Trophoblast cell (in vitro differentiated cells and primary cell): ENCODE measurements around the gene SH3TC1.

Experiments
- DNase-seq, 2 donors: peaks; one replicate each; pipeline ENCODE4 v3.0.0-alpha.2; 2016
- H2AFZ ChIP-seq: 2 replicates; pipeline ENCODE4 v1.6.1; 2013; ENCODE audit warnings: low read length, moderate library complexity, mild to moderate bottlenecking; ENCODE audit not compliant: insufficient read depth, poor library complexity
- H2AK5ac ChIP-seq: 2 replicates; pipeline ENCODE4 v1.6.1; 2013; ENCODE audit warnings: mild to moderate bottlenecking, low read length
- H2BK120ac ChIP-seq: 2 replicates; pipeline ENCODE4 v1.6.1; 2013; ENCODE audit warnings: low read length, mild to moderate bottlenecking, moderate library complexity; ENCODE audit not compliant: insufficient read depth, poor library complexity
- H2BK12ac ChIP-seq: 2 replicates; pipeline ENCODE4 v1.6.1; 2013; ENCODE audit warnings: mild to moderate bottlenecking, low read length, moderate library complexity
- H2BK5ac ChIP-seq: 2 replicates; pipeline ENCODE4 v1.6.1; 2013; ENCODE audit warnings: low read length, low read depth, moderate library complexity, mild to moderate bottlenecking; ENCODE audit not compliant: poor library complexity
- H3K14ac ChIP-seq: 2 replicates; pipeline ENCODE4 v1.6.1; 2013; ENCODE audit warnings: mild to moderate bottlenecking, low read length
- H3K18ac ChIP-seq: 2 replicates; pipeline ENCODE4 v1.6.1; 2013; ENCODE audit warnings: mild to moderate bottlenecking, low read length
- H3K23ac ChIP-seq: 2 replicates; pipeline ENCODE4 v1.6.1; 2013; ENCODE audit warnings: low read length
- H3K27ac ChIP-seq: 2 replicates; pipeline ENCODE4 v1.5.1; 2013; ENCODE audit warnings: low read depth, mild to moderate bottlenecking, inconsistent platforms, low read length, moderate library complexity
- H3K27me3 ChIP-seq: 2 replicates; pipeline ENCODE4 v1.6.1; 2013; ENCODE audit warnings: inconsistent platforms, mild to moderate bottlenecking, low read length, moderate library complexity; ENCODE audit not compliant: insufficient read depth
- H3K36me3 ChIP-seq, 2 experiments: 1 replicate in 1 of 2; 2 replicates in 1 of 2; pipeline ENCODE4 v1.6.1; 2013; ENCODE audit warnings: low read length in 2 of 2, mild to moderate bottlenecking in 2 of 2, moderate library complexity in 1 of 2; ENCODE audit not compliant: insufficient read depth in 2 of 2, control insufficient read depth in 1 of 2
- H3K4ac ChIP-seq: 2 replicates; pipeline ENCODE4 v1.6.1; 2013; ENCODE audit warnings: low read depth, mild to moderate bottlenecking, low read length, moderate library complexity
- H3K4me1 ChIP-seq, 2 experiments: 1 replicate in 1 of 2; 2 replicates in 1 of 2; pipeline ENCODE4 v1.6.1; 2013; ENCODE audit warnings: low read length in 2 of 2, mild to moderate bottlenecking in 2 of 2, moderate library complexity in 1 of 2; ENCODE audit not compliant: insufficient read depth in 2 of 2, control insufficient read depth in 1 of 2
- H3K4me2 ChIP-seq: 2 replicates; pipeline ENCODE4 v1.6.1; 2013; ENCODE audit warnings: inconsistent platforms, mild to moderate bottlenecking, low read length, moderate library complexity
- H3K4me3 ChIP-seq: 2 replicates; pipeline ENCODE4 v1.5.1; 2013; ENCODE audit warnings: mild to moderate bottlenecking, low read depth, low read length, inconsistent platforms
- H3K79me1 ChIP-seq: one replicate; pipeline ENCODE4 v1.6.1; 2013; ENCODE audit warnings: low read length
- H3K79me2 ChIP-seq: 2 replicates; pipeline ENCODE4 v1.6.1; 2013; ENCODE audit warnings: low read length, mild to moderate bottlenecking; ENCODE audit not compliant: control insufficient read depth, insufficient read depth, poor library complexity
- H3K9ac ChIP-seq: 2 replicates; pipeline ENCODE4 v1.6.1; 2013; ENCODE audit warnings: mild to moderate bottlenecking, low read length
- H3K9me3 ChIP-seq: 2 replicates; pipeline ENCODE4 v1.6.1; 2013; ENCODE audit warnings: low read depth, mild to moderate bottlenecking, control low read depth, inconsistent platforms, low read length; ENCODE audit not compliant: insufficient read depth
- H4K12ac ChIP-seq: 2 replicates; pipeline ENCODE4 v1.6.1; 2013; ENCODE audit warnings: low read depth, mild to moderate bottlenecking, low read length, moderate library complexity
- H4K8ac ChIP-seq: 2 replicates; pipeline ENCODE4 v1.6.1; 2013; ENCODE audit warnings: low read depth, mild to moderate bottlenecking, low read length, moderate library complexity
- H4K91ac ChIP-seq: one replicate; pipeline ENCODE4 v1.6.1; 2013; ENCODE audit warnings: low read depth, mild to moderate bottlenecking, low read length, moderate library complexity
- WGBS: extraction: QIAGEN DNeasy Blood & Tissue Kit; methylation state at CpG from one replicate; pipeline ENCODE4 v1.1.7; 2013; ENCODE audit warnings: missing lambda C conversion rate; ENCODE audit not compliant: insufficient read length, insufficient coverage; ENCODE audit errors: extremely low coverage; 5-methylcytosine and 5-hydroxymethylcytosine counted together

The SH3TC1 gene

GRCh38 chr4:8267077-8267476 is 68.0 kb downstream of the SH3TC1 start:
- H3K9ac ChIP-seq: no peak overlapping the region
- DNase-seq: peak; percentile 24 to 42
- H3K79me2 ChIP-seq: peaks cover 5% of the 10 kb centered on the region
- no peak overlapping the region for H2AFZ ChIP-seq
- H3K4me3 ChIP-seq: no peak overlapping the region
- WGBS: no CpG with 5 or more reads among the region's 13 CpGs
- H4K91ac ChIP-seq: no peak overlapping the region
- H3K4me2 ChIP-seq: no peak overlapping the region
- peaks cover 26% of the 10 kb centered on the region for H3K79me1 ChIP-seq
- H3K27me3 ChIP-seq: peaks cover 3% of the 10 kb centered on the region
- H3K18ac ChIP-seq: no peak overlapping the region
- H3K27ac ChIP-seq: no peak overlapping the region
- H4K8ac ChIP-seq: no peak overlapping the region
- H2BK5ac ChIP-seq: no peak overlapping the region
- peaks cover 0 to under 1% of the 10 kb centered on the region in 2 experiments for H3K36me3 ChIP-seq
- no peak overlapping the region for H3K14ac ChIP-seq
- peaks cover 39 to 42% of the 10 kb centered on the region in 2 experiments for H3K4me1 ChIP-seq
- peak overlapping the region; percentile 14 for H2BK12ac ChIP-seq
- peaks cover 3% of the 10 kb centered on the region for H3K9me3 ChIP-seq
- no peak overlapping the region for H3K23ac ChIP-seq
- H2BK120ac ChIP-seq: no peak overlapping the region
- H4K12ac ChIP-seq: no peak overlapping the region
- no peak overlapping the region for H2AK5ac ChIP-seq
- no peak overlapping the region for H3K4ac ChIP-seq

DNA sequence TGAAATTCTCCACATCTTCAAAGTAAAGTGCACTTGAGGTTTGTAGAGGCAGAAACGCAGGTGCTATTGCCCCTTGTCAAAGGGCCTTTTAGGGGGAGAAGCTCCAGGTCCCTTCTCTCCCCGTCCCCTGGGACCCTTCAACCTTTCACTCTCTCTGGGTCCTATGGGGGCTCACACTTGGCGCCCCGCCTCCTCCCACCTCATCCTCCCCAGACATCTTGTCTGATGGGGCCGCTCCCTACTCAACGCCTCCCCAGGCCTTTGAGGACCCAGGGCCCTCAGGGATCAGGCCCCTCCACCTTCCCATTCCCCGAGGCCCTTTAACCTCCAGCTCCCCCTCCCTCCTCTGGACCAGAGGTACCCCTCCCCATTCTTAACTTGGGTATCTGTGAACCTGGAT is 69.1 kb downstream of the SH3TC1 start:
- Histone ChIP-seq H3K4me2 (no peak overlapping the region), H2AK5ac (no peak overlapping the region), H3K27me3 (peaks cover 3% of the 10 kb centered on the region), H3K9me3 (peaks cover 3% of the 10 kb centered on the region), H3K4me3 (no peak overlapping the region), H4K8ac (no peak overlapping the region), H4K91ac (no peak overlapping the region), H2BK120ac (no peak overlapping the region), H3K14ac (no peak overlapping the region), H3K23ac (no peak overlapping the region), H3K9ac (no peak overlapping the region), H3K18ac (no peak overlapping the region), H2BK5ac (no peak overlapping the region), H3K4ac (no peak overlapping the region), H3K27ac (no peak overlapping the region), H3K4me1 (peaks cover 37 to 38% of the 10 kb centered on the region in 2 experiments), H2BK12ac (no peak overlapping the region), H4K12ac (no peak overlapping the region), H3K79me1 (peaks cover 19% of the 10 kb centered on the region), H2AFZ (no peak overlapping the region), H3K79me2 (peaks cover 4% of the 10 kb centered on the region), H3K36me3 (peaks cover 0 to 2% of the 10 kb centered on the region in 2 experiments)
- WGBS: no CpG with 5 or more reads among the region's 7 CpGs
- no peak for DNase-seq

DNA sequence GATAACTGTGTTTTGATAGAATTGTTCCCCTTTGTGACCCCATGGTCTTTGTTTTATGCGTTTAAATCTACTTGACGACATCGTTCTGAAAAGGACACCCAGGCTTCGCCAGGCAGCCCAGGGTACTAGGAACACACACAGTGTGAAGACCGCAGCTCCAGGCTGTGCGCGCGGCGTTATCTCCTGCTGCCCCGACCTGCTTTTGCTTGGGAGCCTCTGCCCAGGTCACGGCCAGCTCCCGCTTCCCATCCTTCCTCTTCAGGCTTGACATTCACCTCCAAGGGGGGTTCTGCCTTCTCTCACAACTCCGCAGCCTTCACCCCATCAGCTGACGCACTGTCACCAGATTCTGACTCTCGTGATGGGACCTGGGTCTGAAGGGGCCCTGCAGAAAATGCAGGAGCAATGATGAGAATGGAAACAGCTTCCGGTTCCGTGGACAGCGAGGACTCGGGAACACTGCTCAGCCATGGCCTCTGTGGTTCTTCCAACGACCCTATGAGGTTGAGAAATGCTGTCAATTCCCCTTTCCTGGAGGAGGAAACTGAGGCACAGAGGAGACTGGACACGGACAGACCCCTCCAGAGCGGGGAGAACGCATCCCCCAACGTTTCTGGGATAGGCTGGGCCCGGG is 69.9 kb downstream of the SH3TC1 start:
- Histone ChIP-seq H4K91ac (peak overlapping the region; percentile 72), H4K8ac (peak overlapping the region; percentile 84), H3K27ac (no peak overlapping the region), H2BK5ac (peak overlapping the region; percentile 18), H3K9me3 (peaks cover 3% of the 10 kb centered on the region), H3K79me2 (peaks cover 4% of the 10 kb centered on the region), H3K4me1 (peaks cover 35% of the 10 kb centered on the region in 2 experiments), H3K14ac (no peak overlapping the region), H3K4ac (peak overlapping the region; percentile 37), H3K79me1 (peaks cover 17% of the 10 kb centered on the region), H4K12ac (peak overlapping the region; percentile 48), H2AK5ac (peak overlapping the region; percentile 49), H3K36me3 (peaks cover 0 to 2% of the 10 kb centered on the region in 2 experiments), H3K27me3 (peaks cover 3% of the 10 kb centered on the region), H3K23ac (no peak overlapping the region), H2BK120ac (peak overlapping the region; percentile 29), H3K4me3 (no peak overlapping the region), H2BK12ac (peak overlapping the region; percentile 61), H2AFZ (no peak overlapping the region), H3K18ac (peak overlapping the region; percentile 28), H3K9ac (no peak overlapping the region), H3K4me2 (peak overlapping the region; percentile 90)
- DNase-seq: no peak
- no CpG with 5 or more reads among the region's 25 CpGs for WGBS

GRCh38 chr4:8269535-8270417 is 70.7 kb downstream of the SH3TC1 start, which contains the start of gene HTRA3:
TSS of gene HTRA3 (plus strand) at chr4:8269754. CDS start at chr4:8269969, 215 bp downstream.
- Histone ChIP-seq H4K8ac (peak within 1 kb of the TSS; percentile 84), H2BK5ac (peak within 1 kb of the TSS; percentile 18), H3K4me2 (peak within 1 kb of the TSS; percentile 90), H3K4me3 (peak within 1 kb of the TSS; percentile 60), H3K9me3 (peaks cover 3% of the 10 kb centered on the region), H4K12ac (peak within 1 kb of the TSS; percentile 48), H3K4ac (peak within 1 kb of the TSS; percentile 37), H2AFZ (peak within 1 kb of the TSS; percentile 42), H2AK5ac (peak within 1 kb of the TSS; percentile 49), H3K4me1 (peaks cover 35% of the 10 kb centered on the region in 2 experiments), H3K79me2 (peaks cover 4% of the 10 kb centered on the region), H2BK12ac (peak within 1 kb of the TSS; percentile 61), H3K23ac (no peak within 1 kb of the TSS), H3K27me3 (peaks cover 3% of the 10 kb centered on the region), H3K36me3 (peaks cover 0 to 2% of the 10 kb centered on the region in 2 experiments), H3K9ac (no peak within 1 kb of the TSS), H3K18ac (peak within 1 kb of the TSS; percentile 61), H3K14ac (peak within 1 kb of the TSS; percentile 57), H3K27ac (no peak within 1 kb of the TSS), H2BK120ac (peak within 1 kb of the TSS; percentile 29), H3K79me1 (peaks cover 17% of the 10 kb centered on the region), H4K91ac (peak within 1 kb of the TSS; percentile 72)
- DNase-seq: peak in 1 of 2 donors; percentile 21
- WGBS: no CpG with 5 or more reads among the region's 111 CpGs
